ENCODE results near the gene ZNF497. TPM values are rescaled to one million over a fixed set of nuclear protein-coding genes. Genes with fewer than 3 reads are reported as not detected.

The ZNF497 gene
- total RNA-seq, 1 experiment from 2014 or later, result 2.4 TPM

DNA sequence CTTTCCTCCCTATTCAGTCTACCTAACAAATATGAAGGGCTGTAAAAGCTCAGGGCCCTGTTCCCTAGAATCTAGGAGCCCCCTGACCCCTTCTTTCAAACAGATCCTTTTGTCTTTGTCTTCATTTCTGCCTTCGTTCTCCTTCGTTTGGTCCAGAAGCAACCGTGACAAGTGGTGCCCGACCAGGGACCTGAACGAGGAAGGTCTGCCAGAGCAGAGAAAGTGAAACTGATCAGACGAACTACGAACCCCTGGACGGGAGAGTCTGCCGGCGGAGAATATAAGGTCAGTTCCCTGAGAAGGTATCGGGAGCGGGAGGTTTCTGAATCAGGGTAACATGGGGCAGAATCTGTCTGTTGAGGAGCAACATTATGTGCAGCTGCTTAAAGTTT is 56.6 kb downstream of the ZNF497 start:
- no CpG with 5 or more reads among the region's 12 CpGs for WGBS (ENCODE audit: extremely low coverage, insufficient read length, low lambda C conversion rate)
- DNase-seq, result no peak
- no peaks in the 10 kb centered on the region for H3K9me3 Mint-ChIP-seq
- TF ChIP-seq, protein P1, sequence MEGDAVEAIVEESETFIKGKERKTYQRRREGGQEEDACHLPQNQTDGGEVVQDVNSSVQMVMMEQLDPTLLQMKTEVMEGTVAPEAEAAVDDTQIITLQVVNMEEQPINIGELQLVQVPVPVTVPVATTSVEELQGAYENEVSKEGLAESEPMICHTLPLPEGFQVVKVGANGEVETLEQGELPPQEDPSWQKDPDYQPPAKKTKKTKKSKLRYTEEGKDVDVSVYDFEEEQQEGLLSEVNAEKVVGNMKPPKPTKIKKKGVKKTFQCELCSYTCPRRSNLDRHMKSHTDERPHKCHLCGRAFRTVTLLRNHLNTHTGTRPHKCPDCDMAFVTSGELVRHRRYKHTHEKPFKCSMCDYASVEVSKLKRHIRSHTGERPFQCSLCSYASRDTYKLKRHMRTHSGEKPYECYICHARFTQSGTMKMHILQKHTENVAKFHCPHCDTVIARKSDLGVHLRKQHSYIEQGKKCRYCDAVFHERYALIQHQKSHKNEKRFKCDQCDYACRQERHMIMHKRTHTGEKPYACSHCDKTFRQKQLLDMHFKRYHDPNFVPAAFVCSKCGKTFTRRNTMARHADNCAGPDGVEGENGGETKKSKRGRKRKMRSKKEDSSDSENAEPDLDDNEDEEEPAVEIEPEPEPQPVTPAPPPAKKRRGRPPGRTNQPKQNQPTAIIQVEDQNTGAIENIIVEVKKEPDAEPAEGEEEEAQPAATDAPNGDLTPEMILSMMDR (conservative IDR thresholded peaks at IDR 0.05), result no peak
- Histone ChIP-seq H2AK5ac (ENCODE audit: insufficient read length, low read length) (no peak overlapping the region), H4K5ac (ENCODE audit: insufficient read length, low read depth, low read length) (no peak overlapping the region), H3K14ac (ENCODE audit: insufficient read depth, low read length) (no peak overlapping the region), H4K8ac (replicated peaks; ENCODE audit: insufficient read length, low read depth, low read length) (no peak overlapping the region), H3K27ac (ENCODE audit: insufficient read length, low read depth, low read length) (no peak overlapping the region), H4K20me1 (ENCODE audit: control insufficient read depth, insufficient read depth, insufficient read length) (no peaks in the 10 kb centered on the region), H3K4ac (ENCODE audit: low read depth, low read length) (no peak overlapping the region), H3K23me2 (ENCODE audit: insufficient read length, low read depth, low read length, poor library complexity, severe bottlenecking) (peaks cover 4% of the 10 kb centered on the region), H3K9me3 (ENCODE audit: control insufficient read depth, low read depth, low read length) (no peaks in the 10 kb centered on the region), H4K91ac (ENCODE audit: insufficient read length, low read depth, low read length) (no peak overlapping the region), H3K4me2 (ENCODE audit: insufficient read depth, insufficient read length, low read length) (peak overlapping the region; percentile 69), H3K79me1 (ENCODE audit: insufficient read depth, low read depth, low read length, poor library complexity, severe bottlenecking) (no peaks in the 10 kb centered on the region), H3K27me3 (ENCODE audit: insufficient read depth, low read length) (no peaks in the 10 kb centered on the region), H3K56ac (ENCODE audit: insufficient read length, low read depth, low read length) (no peak overlapping the region), H3K18ac (ENCODE audit: insufficient read length, low read depth, low read length) (no peak overlapping the region), H2BK120ac (ENCODE audit: low read depth, low read length, poor library complexity, severe bottlenecking) (no peak overlapping the region), H3K23ac (ENCODE audit: insufficient read length, low read depth, low read length) (no peak overlapping the region), H2AFZ (ENCODE audit: low read length) (no peak overlapping the region), H2BK15ac (ENCODE audit: low read depth, low read length) (no peak overlapping the region), H3K4me1 (ENCODE audit: insufficient read depth, low read length) (no peaks in the 10 kb centered on the region), H3K9ac (ENCODE audit: extremely low read depth, insufficient read length, low read length) (peak overlapping the region; percentile 66), H3K79me2 (ENCODE audit: insufficient read depth, low read length) (no peaks in the 10 kb centered on the region), H2BK5ac (ENCODE audit: insufficient read length, low read length) (no peak overlapping the region), H2BK12ac (ENCODE audit: insufficient read length, low read depth, low read length) (no peak overlapping the region), H2BK20ac (ENCODE audit: low read depth, low read length, poor library complexity, severe bottlenecking) (no peak overlapping the region), H3T11ph (ENCODE audit: low read length) (no peak overlapping the region)
- peak overlapping the region; percentile 99 for H3K4me3 Mint-ChIP-seq
- peaks cover 13 to 21% of the 10 kb centered on the region in 2 experiments for H3K4me1 Mint-ChIP-seq
- H3K27ac Mint-ChIP-seq, result peak overlapping the region in 1 of 3 experiments; percentile 89; a peak in 1 of 7 replicates
- no peaks in the 10 kb centered on the region for H3K27me3 Mint-ChIP-seq (ENCODE audit: low read depth)
- H3K36me3 Mint-ChIP-seq (ENCODE audit: insufficient read depth in 1 of 3, low read depth in 3 of 3), result peaks cover 14 to 46% (median 25%) of the 10 kb centered on the region in 3 experiments; a peak in 6 of 7 replicates
